Urinary bladder (tissue), 4 donors: Measurements from ENCODE around the gene KIF13A. TPM values are rescaled to one million over a fixed set of nuclear protein-coding genes. Genes with fewer than 3 reads are reported as not detected.
"Not testable (repeated sequence)": the region's sequence is repeated elsewhere in the genome, so short reads cannot be mapped to it uniquely, and the experiment has no call there.

ENCODE experiments used
- DNase-seq: peaks from one replicate; pipeline ENCODE4 v3.0.0-alpha.2; 2015; ENCODE audit errors: extremely low spot score
- H3K27ac ChIP-seq: one replicate; pipeline ENCODE4 v1.5.1; 2013; ENCODE audit warnings: low read depth, mild to moderate bottlenecking, moderate library complexity
- H3K36me3 ChIP-seq: one replicate; pipeline ENCODE4 v1.6.1; 2013; ENCODE audit warnings: mild to moderate bottlenecking, moderate library complexity; ENCODE audit not compliant: insufficient read depth
- H3K4me1 ChIP-seq: one replicate; pipeline ENCODE4 v1.6.1; 2013; ENCODE audit warnings: mild to moderate bottlenecking, moderate library complexity; ENCODE audit not compliant: insufficient read depth
- H3K4me3 ChIP-seq: one replicate; pipeline ENCODE4 v1.5.1; 2013; ENCODE audit warnings: low read depth, low read length
- WGBS: extraction: QIAGEN DNeasy Blood & Tissue Kit; methylation state at CpG from one replicate; pipeline ENCODE4 v1.1.7; 2013; 5-methylcytosine and 5-hydroxymethylcytosine counted together
- polyA plus RNA-seq: library from polyadenylated mRNA; stranded (reverse); fragments of 200-250 nt; gene quantifications from one replicate; pipeline ENCODE4 v1.2.3, GENCODE V29; 2013
- total RNA-seq: library from RNA; depleted of rRNA; stranded (reverse); fragments of >200 nt; gene quantifications from one replicate; pipeline ENCODE4 v1.2.3, GENCODE V29; 2014
- donor health status: healthy with polysubstance abuse.
- donor health status: healthy.

KIF13A gene
- total and polyA plus RNA-seq, 2 donors: 41.1 to 64.7 TPM

GRCh38 chr6:17905611-17906592 lies 81.5 kb downstream of the KIF13A start:
- H3K4me3 ChIP-seq: no peak overlapping the region
- WGBS: 82% methylated on average over 2 of the region's 2 CpGs
- H3K27ac ChIP-seq: no peak overlapping the region
- no peak for DNase-seq
- no peaks in the 10 kb centered on the region for H3K4me1 ChIP-seq
- H3K36me3 ChIP-seq: no peaks in the 10 kb centered on the region

DNA sequence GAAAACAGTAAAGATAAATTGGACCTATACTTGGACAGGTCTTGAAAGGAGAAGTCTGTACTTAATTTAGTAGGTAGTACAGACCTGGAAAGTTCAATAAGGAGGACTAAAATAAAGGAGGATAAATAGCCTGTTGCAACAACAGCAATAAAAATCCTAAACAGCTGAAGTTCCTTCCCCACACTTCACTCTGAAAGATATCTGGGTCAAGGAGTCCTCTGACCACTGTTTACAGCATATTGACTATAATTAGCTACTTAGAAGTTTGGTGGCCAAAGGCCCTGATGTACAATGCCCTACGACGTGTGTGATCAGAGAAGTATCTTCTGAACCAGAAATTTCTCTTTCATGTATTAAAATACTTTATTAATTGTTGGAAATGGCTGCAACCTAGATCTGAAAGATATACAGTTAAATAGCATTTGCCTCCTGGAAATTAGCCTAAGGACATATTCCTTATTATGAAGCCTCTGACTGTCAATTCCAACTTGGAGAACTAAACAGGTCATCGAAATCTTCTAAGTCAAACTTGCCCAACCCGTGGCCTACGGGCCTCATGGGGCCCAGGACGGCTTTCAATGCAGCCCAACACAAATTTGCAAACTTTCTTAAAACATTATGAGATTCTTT lies 82.8 kb downstream of the KIF13A start:
- Histone ChIP-seq H3K4me1 (no peaks in the 10 kb centered on the region), H3K27ac (no peak overlapping the region), H3K36me3 (no peaks in the 10 kb centered on the region), H3K4me3 (no peak overlapping the region)
- DNase-seq: no peak
- WGBS: 72% methylated on average over 6 of the region's 6 CpGs

- Histone ChIP-seq H3K27ac (no peak overlapping the region), H3K36me3 (no peaks in the 10 kb centered on the region), H3K4me3 (no peak overlapping the region), H3K4me1 (no peaks in the 10 kb centered on the region)
- no peak for DNase-seq
- 35% methylated on average over 1 of the region's 1 CpG for WGBS
These were observed 84.5 kb downstream of the KIF13A start for GRCh38 chr6:17902974-17903373.

- Histone ChIP-seq H3K4me3 (no peak overlapping the region), H3K36me3 (no peaks in the 10 kb centered on the region), H3K27ac (no peak overlapping the region), H3K4me1 (no peaks in the 10 kb centered on the region)
- no peak for DNase-seq
These were observed 85.9 kb downstream of the KIF13A start for GRCh38 chr6:17901493-17901892.

GRCh38 chr6:17900011-17900410 lies 87.4 kb downstream of the KIF13A start:
- WGBS: 78% methylated on average over 2 of the region's 2 CpGs
- Histone ChIP-seq H3K27ac (no peak overlapping the region), H3K4me1 (no peaks in the 10 kb centered on the region), H3K36me3 (no peaks in the 10 kb centered on the region), H3K4me3 (no peak overlapping the region)
- DNase-seq: no peak

DNA sequence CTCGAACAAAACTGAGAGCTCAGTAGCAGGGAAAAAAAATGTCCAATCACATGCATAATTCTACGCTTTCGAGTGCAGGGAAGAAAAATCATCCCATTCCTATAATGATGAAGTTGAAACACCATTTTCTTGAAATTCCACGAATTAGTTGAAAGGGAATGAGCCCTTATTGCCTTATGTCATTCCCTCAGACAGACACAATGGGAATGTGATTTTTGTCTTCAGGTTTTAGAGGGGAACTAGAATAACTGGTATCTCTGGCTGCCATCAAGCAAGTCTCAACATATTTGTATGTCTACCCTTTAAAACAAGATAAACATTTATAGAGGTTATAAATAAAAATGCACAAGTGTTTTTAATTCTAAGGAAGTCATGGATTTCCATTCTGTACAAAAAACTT lies 87.9 kb downstream of the KIF13A start:
- peak; percentile 23 for DNase-seq

GRCh38 chr6:17897681-17898080 lies 89.8 kb downstream of the KIF13A start:
- H3K27ac ChIP-seq: no peak overlapping the region
- 89% methylated on average over 1 of the region's 1 CpG for WGBS
- H3K4me1 ChIP-seq: no peaks in the 10 kb centered on the region
- H3K4me3 ChIP-seq: no peak overlapping the region
- DNase-seq: no peak
- H3K36me3 ChIP-seq: no peaks in the 10 kb centered on the region

More for the DNA sequence above, 87.9 kb downstream of the KIF13A start:
- no peak overlapping the region for H3K4me3 ChIP-seq
- 89% methylated on average over 4 of the region's 4 CpGs for WGBS
- H3K27ac ChIP-seq: no peak overlapping the region
- no peaks in the 10 kb centered on the region for H3K4me1 ChIP-seq
- H3K36me3 ChIP-seq: no peaks in the 10 kb centered on the region

GRCh38 chr6:17894905-17895304 lies 92.5 kb downstream of the KIF13A start:
- Histone ChIP-seq H3K4me1 (no peaks in the 10 kb centered on the region), H3K27ac (no peak overlapping the region), H3K4me3 (no peak overlapping the region), H3K36me3 (no peaks in the 10 kb centered on the region)
- no peak for DNase-seq
- 99% methylated on average over 1 of the region's 1 CpG for WGBS

GRCh38 chr6:17894191-17894590 lies 93.2 kb downstream of the KIF13A start:
- H3K27ac ChIP-seq: no peak overlapping the region
- no peak for DNase-seq
- 97% methylated on average over 6 of the region's 6 CpGs for WGBS
- no peaks in the 10 kb centered on the region for H3K4me1 ChIP-seq
- no peak overlapping the region for H3K4me3 ChIP-seq
- no peaks in the 10 kb centered on the region for H3K36me3 ChIP-seq

DNA sequence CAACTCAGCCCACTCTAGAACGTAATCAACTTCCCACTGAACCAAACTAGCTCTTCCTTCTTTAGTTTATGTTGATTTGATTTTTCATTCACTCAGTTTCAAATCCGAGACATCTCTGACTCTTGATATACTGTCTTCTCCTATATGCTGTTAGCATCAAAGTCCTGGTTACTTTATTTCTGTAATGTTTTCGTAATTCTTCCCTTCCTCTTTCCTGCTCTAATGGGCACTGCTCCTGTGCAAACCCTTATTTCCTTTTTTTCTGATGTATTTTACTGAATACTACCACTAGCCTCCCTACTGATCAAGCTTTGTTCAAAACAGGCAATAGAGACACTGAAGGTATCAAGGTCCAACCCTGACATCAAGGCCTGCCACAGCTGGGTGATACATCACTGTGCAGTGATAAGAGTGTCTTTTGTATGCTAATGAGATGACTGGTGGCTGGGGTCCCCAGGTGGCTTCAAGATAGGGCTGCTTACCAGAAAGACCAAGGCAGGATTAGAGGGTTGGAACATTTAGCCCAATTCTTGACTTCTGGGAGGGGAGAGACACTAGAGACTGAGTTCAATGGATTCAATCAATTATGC lies 95.2 kb downstream of the KIF13A start:
- 94% methylated on average over 3 of the region's 3 CpGs for WGBS
- Histone ChIP-seq H3K4me3 (no peak overlapping the region), H3K27ac (no peak overlapping the region), H3K36me3 (no peaks in the 10 kb centered on the region), H3K4me1 (no peaks in the 10 kb centered on the region)
- DNase-seq: no peak

GRCh38 chr6:17890309-17890708 lies 97.1 kb downstream of the KIF13A start:
- 90% methylated on average over 1 of the region's 1 CpG for whole genome bisulfite sequencing
- no peak for DNase-seq

GRCh38 chr6:17889777-17890176 lies 97.7 kb downstream of the KIF13A start:
- not testable (repeated sequence) for H3K36me3 ChIP-seq, DNase-seq, H3K4me1 ChIP-seq, H3K4me3 ChIP-seq, H3K27ac ChIP-seq
- 94% methylated on average over 9 of the region's 9 CpGs for WGBS

More at GRCh38 chr6:17890309-17890708, 97.1 kb downstream of the KIF13A start:
- Histone ChIP-seq H3K36me3 (no peaks in the 10 kb centered on the region), H3K4me3 (no peak overlapping the region), H3K4me1 (no peaks in the 10 kb centered on the region), H3K27ac (no peak overlapping the region)

DNA sequence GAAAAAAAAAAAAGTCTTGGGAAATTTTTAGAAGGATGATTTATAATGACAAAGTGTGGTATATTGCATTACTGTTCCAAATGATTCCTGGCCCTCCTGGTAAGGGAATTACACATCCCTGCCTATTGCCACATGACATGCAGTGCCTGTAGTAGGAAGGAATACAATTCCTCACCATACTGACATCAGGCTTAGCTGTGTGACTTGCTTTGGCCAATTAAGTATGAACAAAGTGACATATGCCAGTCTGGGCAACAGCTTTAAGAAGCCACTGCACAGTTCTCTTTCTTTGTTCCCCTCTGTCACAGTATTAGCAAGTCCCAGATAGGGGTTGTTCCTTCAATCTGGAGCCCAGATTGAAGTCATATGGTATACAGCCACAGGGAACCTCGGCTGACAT lies 100.5 kb downstream of the KIF13A start:
- Histone ChIP-seq H3K27ac (no peak overlapping the region), H3K36me3 (no peaks in the 10 kb centered on the region), H3K4me3 (no peak overlapping the region), H3K4me1 (no peaks in the 10 kb centered on the region)
- DNase-seq: no peak
- WGBS: 83% methylated on average over 1 of the region's 1 CpG
